Globus pallidus (tissue), 1 donor: ENCODE measurements around the gene AANAT.

ENCODE experiments used
- DNase-seq: peaks from one replicate; pipeline ENCODE4 v3.0.0-alpha.2; 2015; ENCODE audit warnings: low spot score

AANAT gene

GRCh38 chr17:76467366-76467765 is at the start of gene AANAT:
Gene AANAT, plus strand, starts transcription at chr17:76467603. Its CDS starts 1,144 bp downstream, at chr17:76468747.
- DNase-seq: no peak

GRCh38 chr17:76419576-76420260 is 47.7 kb upstream of the AANAT start:
- no peak for DNase-seq

DNA sequence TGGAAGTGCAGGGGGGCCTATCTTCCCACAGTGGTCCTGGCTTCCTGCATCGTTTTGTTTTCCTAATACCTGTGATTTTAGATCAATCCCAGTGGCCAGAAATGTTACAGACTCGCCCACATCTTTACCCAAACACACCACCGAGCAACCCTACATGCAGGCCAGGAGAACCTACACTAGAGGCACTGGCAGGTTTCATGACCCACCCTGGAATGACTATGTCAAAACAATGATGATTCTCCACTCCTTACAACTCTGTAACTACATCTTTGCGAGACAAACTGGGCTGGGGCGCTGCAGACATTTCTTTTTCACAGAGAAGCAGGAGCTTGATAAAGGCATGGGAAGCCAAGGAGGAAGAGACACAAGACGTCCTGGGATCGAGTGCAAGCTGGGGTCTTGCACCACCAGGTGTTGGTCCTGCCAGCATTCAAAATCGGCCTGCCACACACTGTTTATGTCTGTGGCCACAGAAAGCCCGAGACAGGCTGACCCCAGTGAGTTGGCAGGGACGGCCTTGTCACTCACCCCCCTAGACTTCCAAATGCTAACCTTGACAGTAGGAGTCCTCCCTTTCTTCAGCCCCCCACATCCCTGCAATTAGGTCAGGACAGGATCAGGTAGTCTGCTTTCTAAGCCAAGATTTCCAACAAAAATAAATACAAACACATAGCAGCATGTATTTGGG is 46.9 kb upstream of the AANAT start:
- no peak for DNase-seq

DNA sequence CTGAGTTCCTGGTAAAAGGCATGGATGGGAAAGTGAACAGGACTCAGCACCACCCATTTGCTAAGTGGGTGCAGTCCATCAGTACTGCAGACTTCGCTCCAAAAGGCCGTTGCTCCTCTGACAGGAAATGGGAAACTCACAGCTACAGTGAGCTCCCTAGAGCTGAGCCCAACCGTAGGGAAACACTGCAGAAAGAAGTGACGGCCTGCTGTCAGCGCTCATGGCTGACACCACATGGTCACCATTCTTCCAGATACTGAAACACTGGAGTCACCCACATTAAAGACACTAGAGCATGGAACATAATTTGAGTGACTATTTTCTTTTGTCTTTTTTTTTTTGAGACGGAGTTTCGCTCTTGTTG is 46.4 kb upstream of the AANAT start:
- no peak for DNase-seq

- no peak for DNase-seq
These were observed 45.0 kb upstream of the AANAT start for GRCh38 chr17:76422406-76422805.

DNA sequence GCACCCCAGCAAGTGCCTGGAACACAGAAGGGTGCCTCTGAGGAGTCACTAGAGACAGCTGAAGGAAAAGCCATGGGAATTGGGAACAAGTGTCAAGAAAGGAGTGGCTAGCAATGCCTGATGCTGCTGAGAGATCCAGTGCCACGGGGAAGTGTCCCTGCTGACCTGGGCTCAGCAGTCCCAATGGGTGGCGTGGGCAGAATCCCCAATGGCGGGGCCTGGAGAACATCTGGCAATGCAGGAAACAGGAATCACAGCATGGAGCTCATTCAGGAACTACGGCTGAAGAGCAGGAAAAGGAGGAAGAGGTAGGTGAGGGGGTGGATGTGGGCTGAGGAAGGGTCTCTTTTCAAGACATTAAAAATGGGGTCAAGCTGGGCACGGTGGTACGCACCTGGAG is 44.5 kb upstream of the AANAT start:
- DNase-seq: no peak

DNA sequence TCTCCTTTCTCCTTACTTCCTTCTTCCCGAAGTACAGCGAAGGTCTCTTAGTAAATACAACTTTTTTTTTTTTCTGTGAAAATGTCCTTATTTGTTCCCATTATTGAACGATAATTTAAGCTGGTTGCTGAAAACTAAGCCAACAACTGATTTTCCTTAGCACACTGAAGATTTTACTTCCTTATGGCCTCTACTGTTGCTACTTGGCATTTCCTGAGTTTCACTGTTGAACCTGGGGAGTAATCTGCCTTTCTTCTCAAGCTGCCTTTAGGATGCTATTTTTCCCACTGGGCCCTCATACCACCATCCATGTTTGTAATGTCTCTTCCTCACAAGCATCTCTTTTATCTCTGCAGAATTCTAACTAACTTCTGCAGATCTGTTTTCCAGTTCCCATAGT is 40.5 kb upstream of the AANAT start:
- DNase-seq: no peak

- DNase-seq: no peak
These were observed 39.7 kb upstream of the AANAT start for GRCh38 chr17:76427501-76428231.

DNA sequence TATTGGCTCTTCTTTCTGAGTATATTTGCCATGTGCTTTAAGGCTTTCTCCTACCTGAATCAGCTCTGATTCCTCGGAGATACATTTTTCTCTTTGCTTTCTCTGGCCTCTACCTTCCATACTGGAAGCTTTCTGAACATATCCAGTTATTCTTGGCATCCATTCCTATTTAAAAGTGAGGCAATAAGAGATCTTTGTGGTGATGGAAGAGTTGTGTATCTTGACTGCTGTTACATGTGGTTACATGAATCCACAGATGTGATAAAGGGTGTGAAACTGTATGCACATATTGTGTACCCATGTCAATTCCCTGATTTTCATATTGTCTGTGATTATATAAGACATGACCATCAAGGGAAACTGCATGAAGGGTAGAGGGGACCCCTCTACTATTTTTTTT is 38.9 kb upstream of the AANAT start:
- DNase-seq: no peak

DNA sequence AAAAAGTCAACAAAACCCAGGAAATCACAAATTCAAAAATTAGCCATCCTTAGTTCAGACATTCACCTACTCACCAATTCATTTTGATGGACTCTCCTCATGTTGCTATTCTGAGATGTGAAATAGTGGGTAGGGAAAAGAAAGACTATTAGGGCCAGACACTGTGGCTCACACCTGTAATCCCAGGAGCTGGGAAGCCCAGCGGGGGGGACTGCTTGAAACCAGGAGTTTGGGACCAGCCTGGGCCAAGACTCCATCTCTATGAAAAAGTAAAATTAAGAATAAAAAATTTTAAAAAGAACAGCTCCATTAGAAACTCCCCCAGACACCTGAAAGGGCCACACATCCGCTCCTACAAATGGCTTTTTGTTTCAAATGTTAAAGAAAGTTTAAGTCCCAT is 35.9 kb upstream of the AANAT start:
- no peak for DNase-seq

DNA sequence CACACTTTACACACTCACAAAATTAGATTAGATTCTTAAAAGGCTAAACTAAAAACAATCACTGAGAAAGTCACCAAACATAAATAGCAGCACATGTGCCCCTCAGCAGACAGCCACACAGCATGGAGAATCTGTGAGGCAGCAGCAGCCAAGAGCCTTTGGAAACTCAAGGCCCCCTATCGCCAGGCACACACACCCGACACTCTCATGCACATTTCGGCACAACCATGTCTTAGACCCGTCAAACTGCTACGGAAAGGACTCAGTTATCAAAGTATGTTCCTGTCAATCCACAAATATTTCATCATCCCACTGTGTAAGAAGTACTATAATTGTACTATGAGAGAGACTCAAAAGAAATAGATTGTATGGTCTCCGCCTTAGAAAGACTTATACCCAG is 35.4 kb upstream of the AANAT start:
- no peak for DNase-seq

DNA sequence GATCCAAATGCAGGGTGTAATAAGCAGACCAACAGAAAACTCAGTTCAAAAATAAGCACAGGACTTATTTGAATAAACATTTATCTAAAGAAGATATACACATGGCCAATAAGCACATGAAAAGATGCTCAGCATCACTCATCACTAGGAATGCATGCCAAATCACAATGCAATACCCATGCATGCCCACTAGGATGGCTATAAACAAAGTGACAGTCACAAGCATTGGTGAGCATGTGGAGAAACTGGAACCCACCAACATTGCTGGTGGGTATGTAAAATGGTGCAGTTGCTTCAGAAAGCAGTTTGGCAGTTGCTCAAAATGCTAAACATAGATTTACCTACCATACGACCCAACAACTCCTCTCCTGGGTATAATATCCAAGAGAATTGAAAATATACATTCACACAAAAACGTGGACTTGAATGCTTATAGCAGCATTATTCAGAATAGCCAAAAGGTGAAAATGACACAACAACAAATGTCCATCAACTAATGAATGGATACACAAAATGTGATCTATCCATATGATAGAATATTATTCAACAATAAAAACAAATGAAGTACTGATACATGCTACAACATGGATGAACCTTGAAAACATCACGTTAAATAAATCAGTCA is 34.6 kb upstream of the AANAT start:
- no peak for DNase-seq

- no peak for DNase-seq
These were observed 33.7 kb upstream of the AANAT start for GRCh38 chr17:76433693-76434092.

DNA sequence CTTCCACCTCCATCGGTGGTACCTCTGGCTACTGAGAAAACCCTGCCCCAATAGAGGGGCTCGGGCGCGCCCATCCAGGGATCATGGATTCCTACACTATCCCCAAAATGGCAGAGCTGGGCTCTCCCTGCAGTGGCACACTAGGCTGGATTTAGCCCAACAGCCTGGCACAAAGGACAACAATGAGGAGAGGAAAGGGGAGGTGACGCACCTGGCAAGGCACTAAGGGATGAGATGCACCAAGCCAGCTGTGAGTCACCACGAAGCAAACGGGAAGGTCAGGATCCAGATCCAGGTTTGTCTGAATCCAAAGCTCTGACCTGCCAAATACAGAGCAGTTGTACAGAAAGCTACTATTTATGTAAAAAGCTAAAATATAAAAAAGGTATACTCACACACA is 32.5 kb upstream of the AANAT start:
- DNase-seq: no peak

DNA sequence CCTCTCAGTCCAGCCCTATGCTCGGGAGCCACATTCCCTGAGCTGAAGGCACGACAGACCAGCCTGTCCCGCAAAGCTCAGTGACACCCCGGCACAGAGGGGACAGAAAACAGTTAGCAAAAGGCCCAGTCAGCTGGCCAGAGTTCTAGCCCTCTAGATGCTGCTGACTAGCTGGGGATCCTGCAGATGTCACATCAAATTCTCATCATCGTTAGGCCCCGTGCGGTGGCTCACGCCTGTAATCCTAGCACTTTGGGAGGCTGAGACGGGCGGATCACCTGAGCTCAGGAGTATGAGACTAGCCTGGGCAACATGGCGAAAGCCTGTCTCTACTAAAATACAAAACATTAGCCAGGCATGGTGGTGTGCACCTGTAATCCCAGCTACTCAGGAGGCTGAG is 31.7 kb upstream of the AANAT start:
- no peak for DNase-seq

DNA sequence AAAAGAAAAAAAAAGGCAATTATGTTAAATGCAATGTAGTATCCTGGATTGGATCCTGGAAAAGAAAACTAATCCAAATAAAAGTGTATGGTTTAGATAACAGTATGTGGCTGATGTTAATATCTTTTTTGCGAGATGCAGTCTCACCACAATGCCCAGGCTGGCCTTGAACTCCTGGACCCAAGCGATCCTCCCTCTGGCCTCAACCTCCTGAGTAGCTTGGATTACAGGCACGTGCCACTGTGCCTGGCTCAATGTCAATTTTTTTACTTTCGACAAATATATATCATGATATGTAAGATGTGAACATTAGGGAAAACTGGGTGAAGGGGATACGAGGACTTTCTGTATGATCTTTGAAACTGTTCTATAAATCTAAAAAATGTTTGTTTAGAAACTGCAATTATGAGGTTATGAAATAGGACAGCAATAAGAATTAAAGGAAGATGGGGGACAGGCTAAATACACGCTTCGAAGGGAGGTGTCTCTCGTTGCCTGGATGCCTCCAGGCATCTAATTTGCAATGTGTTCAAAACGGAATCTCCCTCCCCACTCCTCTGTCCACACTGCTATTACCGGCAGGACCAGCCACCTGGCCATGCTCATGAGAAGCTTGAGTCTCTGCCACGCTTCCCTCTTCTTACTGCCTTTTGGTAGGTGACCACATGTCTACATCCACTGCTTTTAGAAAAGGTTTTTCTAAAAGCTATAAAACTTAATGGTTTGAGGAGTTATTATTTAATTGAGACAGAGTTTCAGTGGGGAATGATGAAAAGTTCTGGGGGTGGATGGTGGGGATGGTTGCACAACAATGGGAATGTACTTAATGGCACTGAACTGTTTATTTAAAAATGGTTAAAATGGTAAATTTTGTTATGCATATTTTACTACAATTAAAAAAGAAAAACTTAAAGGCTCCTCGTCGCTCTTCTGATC is 29.7 kb upstream of the AANAT start:
- no peak for DNase-seq

GRCh38 chr17:76438906-76439305 is 28.5 kb upstream of the AANAT start:
- DNase-seq: no peak

GRCh38 chr17:76439314-76439928 is 28.0 kb upstream of the AANAT start:
- no peak for DNase-seq

DNA sequence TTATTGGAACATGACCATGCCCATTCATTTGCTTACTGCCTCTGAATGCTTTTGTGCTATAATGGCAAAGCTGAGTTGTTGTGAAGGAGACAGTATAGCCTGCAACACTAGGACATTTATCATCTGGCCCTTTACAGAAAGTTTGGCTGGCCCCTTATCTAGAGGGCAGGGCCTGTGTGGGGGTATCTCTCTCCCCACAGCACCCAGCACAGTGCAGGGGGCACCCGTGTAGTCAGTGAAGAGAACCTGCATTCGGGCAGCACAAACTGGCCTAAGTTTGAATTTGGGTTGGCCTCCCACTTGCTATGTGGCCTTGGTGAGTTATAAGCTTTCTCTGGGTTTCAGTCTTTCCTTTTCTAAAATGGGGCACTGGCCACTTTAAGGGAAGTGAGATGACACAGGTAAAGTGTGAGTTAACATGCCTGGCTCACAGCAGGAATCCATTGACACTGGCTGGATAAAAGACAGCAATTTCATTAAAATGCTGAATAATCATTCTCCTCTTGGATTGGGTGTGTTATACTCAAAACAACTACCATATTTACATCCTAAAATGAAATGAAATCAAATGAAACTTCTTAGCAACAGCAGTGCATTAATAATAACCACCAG is 26.5 kb upstream of the AANAT start:
- no peak for DNase-seq

DNA sequence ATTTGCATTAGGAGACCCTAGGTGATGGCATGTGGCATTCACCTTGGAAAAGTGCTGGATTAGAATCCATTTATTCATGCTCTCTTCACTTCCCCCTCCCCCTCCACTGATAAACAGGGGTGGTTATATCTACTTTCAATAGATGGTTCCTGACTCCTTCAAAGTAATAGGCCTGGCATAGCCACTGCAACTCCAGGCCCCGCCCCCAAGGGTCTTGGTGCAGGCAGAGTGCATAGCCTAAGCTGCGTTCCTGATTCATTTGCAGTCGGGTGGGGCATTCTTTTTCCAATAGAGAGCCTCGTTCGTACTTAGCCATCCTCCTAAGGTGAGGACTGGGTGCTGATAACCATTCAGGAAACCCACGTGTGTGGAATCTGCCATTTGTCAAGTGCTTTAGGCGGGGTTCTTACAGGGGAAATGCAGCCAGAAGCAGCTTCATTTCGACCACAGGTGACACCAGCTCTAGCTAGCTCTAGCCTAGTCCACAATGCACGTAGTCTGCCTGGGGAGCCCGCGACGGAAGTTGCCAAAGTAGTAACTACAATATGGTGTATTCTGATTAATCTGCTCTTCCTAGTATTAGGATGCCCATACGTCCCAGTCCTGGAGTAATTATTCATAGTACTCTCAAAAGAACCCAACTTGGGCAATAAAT is 25.6 kb upstream of the AANAT start:
- no peak for DNase-seq
